Measurements from ENCODE around the gene MYO1A.
"Not testable (repeated sequence)": the region's sequence is repeated elsewhere in the genome, so short reads cannot be mapped to it uniquely, and the experiment has no call there.

The MYO1A gene

DNA sequence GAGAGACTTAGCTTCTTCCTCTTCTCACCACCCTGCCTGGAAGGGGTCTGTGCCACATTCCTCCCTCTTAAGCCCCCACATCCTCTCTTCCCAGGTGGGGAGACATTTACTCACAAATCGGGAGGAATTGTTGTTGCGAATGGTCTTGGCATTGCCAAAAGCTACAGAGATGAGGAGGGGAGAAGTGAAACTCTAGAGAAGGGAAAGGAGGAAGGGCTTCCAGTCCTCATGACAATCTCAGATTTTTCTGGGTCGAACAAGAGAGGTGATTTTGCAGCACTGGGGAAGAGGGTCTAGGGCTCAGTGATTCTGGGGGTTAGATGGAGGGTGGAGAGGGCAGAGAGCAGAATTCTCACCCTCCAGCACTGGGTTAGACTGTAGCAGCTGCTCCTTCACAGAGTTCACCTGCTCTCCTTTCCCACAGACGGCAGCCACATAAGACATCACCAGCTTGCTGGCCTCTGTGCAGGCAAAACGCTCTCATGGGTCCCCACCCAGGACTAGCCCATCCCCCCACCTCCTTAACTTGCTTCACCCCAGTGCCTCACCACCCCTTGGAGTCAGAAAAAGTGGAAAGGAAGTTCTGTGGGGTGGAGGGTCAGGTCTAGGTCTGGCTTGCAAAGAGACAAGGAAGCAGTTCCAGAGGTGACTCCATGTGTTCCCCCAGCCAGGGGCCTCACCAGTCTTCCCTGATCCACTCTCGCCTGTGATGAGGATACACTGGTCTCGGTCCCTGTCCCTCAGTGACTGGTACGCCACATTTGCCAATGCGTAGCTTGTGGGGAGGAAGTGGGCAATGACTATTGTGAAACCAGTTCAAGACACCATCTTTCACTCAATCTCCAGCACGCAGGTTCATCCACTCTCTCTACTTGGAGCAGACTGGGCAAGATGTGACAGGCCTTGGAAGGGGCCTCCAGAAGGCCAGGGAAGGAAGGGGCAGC is 2.7 kb downstream of the MYO1A start:
- DNase-seq (ENCODE audit: low read depth, low spot score), result no peak

DNA sequence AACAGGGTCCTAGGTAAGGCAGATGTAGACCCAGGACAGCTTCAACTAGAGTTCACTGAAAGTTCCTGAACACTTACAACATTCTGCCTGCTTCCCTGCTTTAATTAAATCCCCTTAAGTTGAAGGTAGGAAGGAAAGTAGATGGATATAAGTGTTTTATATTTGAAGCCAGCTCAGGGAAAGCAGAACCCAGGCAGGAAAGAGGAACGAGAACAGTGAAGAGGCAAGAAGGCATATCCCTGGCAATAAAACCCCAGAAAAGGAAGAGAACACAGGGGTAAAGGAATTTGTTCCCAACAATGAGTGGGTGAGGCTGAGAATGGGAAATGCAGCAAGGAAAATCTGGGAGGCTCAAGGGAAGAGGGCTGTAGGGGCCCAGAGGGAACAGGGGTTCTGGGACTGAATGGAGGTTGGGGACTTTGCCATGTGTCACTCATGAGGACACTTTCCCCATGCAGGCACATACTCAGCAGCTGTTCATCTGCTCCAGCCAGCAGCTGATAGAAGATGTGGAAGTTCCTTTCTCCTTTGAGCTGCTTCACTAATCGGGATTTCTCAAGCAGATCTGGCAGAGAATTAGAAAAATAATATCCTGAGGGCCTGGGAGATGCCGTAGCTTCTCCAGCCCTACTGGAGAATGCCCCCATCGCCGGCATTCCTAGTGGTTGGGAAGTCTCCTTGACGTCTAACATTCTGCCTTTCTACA is 3.7 kb downstream of the MYO1A start:
- no peak for DNase-seq (ENCODE audit: low read depth, low spot score)

GRCh38 chr12:57044889-57045288 is 5.0 kb downstream of the MYO1A start:
- no peak for DNase-seq (ENCODE audit: low read depth, low spot score)

- no peak for DNase-seq (ENCODE audit: low read depth, low spot score)
Observed at GRCh38 chr12:57044468-57044867, 5.5 kb downstream of the MYO1A start.

GRCh38 chr12:57042695-57043094 is 7.2 kb downstream of the MYO1A start:
- DNase-seq (ENCODE audit: low read depth, low spot score), result no peak

- DNase-seq (ENCODE audit: low read depth, low spot score), result no peak
Observed at GRCh38 chr12:57040750-57041149, 9.2 kb downstream of the MYO1A start.

- DNase-seq (ENCODE audit: low read depth, low spot score), result no peak
Observed at GRCh38 chr12:57040211-57040610, 9.7 kb downstream of the MYO1A start.

GRCh38 chr12:57039016-57039798 is 10.7 kb downstream of the MYO1A start:
- no peak for DNase-seq (ENCODE audit: low read depth, low spot score)

DNA sequence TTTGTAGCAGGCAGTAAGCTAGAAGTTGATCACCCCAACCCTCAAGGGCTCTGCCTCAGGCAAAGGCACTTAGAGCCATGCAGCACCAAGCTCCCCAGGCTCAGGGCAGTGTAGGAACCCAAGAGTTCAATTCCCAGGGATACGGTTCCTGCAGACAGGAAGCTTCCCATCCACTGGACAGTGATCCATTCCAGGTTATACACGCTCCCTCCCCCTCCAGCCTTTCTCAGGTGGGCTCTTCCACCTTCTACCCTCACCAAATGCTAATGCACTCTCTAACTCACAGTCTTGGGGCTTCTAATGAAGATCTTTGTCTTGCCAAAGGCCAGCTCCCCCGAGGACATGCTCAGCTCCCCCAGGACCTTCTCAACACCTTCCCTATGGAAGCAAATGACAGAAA is 12.7 kb downstream of the MYO1A start:
- no peak for DNase-seq (ENCODE audit: low read depth, low spot score)

DNA sequence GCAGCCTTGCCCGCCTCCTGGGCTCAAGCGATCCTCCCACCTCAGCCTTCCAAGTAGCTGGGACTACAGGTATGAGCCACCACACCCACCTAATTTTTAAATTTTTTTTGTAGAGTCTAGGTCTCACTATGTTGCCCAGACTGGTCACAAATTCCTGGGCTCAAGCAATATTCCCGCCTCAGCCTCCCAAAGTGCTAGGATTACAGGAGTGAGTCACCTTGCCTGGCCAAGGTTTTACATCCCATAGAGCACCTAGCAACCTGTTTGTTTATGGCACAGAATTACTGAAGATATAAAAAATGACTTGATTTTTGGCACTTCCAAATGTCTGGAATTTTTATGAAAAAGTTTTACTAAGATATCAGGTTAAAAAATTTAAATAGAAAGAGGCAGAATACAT is 16.5 kb downstream of the MYO1A start:
- DNase-seq (ENCODE audit: low read depth, low spot score), result no peak

DNA sequence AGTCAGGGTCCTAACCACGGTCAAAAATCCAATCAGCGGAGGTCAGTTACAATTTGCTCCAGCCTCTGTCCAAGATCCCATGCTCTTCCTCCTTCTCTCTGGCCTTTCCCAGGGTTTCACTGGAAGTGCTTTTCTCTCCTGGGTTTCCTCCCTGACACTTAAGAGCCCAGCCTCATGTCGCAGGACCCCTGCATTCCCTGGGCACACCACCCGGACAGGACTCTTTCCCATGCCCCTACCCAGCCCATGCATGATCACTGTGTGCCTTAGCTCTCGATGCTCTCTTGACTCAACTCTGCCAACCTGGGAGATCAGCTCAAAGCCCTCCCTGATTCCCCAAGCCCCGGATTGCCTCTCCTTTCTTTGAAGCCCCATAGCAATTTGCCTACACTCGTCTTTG is 18.1 kb downstream of the MYO1A start:
- DNase-seq (ENCODE audit: low read depth, low spot score), result no peak

GRCh38 chr12:57031138-57031725 is 18.7 kb downstream of the MYO1A start:
- DNase-seq (ENCODE audit: low read depth, low spot score), result no peak

DNA sequence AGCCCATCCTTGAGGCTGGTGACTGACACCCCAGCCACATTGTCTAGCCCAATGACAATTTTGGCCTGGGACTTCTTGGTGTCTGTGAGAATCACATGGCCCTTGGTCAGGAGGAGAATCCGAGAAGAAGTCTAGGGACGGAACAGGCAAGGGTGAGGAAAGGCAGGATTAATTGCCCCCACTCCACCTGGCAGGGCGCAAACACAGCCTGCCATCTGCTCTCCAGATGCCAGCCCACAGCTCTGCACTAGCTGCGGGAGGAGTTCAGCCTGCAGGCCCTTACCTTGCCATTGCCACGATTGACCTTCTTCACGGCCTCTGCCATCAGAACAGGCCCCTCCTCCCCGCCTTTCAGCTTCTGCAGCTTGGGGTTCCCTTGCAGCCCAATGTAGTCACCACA is 20.5 kb downstream of the MYO1A start:
- DNase-seq (ENCODE audit: low read depth, low spot score), result no peak

GRCh38 chr12:57027805-57028153 is 22.1 kb downstream of the MYO1A start:
- DNase-seq (ENCODE audit: low read depth, low spot score), result no peak

DNA sequence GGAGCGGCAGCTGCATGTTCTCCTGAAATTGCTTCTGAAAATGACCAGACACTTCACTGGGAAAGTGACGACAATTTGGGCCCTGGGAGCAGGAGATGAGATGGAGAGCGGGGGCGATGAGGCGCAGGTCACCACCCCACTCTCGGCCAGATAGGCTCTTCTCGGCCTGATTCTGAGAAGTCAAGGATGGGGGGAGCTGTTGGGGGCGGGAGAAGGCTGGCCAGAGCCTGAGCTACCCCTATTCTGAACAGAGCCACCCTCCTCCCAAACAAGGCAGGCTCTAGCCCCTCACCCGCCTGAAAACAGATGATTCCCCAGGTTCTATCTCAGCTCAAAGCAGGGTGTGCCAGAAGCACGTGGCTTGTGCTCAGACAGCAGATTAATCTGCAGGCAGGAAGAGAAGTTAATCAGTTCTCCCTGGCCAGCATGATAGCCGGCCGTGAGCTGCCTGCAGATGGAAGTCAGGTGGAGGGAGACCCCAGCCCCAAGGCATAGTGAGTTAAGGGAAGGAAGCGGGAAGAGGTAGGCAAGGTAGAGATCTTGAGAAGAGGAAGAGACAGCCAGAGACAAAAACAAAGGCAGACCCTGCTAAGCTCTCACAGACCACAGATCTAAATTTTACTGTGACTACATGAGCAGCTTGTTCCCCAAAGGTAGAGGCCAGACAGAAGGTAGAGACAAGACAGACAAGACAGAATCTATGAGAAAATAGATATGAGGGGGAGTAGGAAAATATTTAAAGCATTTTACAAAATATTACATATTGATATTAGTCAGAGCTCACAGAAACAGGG is 22.7 kb downstream of the MYO1A start:
- DNase-seq (ENCODE audit: low read depth, low spot score), result no peak

DNA sequence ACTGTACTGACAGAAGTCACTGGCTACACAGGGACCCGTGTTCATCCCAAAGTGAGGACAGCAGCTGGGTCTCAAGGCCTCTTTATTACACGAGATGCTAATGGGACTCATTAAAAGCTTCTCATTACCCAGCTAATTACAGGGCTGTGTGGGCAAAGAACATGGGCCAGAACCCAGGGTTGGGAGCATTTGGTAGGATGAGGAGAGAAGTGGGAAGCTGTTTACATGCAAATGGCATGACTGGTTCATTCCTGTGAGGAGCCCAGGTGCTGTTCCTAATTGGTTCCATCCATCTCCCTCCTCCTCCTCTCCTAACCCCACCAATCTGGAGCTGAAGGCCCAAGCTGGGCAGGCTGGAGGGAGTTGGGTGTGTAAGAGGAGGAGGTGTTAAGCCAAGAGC is 24.7 kb downstream of the MYO1A start:
- DNase-seq (ENCODE audit: low read depth, low spot score), result no peak

DNA sequence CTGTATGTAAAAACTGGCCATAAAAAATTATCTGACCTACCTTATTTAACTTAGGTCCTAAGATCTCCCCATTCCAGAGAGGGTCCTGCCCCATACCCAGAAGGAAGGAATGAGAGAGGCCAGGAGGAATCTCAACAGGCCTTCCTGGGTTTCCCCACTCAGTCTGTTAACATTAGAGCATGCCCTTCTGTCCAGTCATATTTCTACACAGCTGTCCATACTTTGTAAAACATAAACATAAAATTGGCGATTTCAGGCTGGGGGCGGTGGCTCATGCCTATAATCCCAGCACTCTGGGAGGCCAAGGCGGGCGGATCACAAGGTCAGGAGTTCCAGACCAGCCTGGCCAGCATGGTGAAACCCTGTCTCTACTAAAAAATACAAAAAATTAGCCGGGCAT is 27.6 kb downstream of the MYO1A start:
- not testable (repeated sequence) for DNase-seq (ENCODE audit: low read depth, low spot score)

DNA sequence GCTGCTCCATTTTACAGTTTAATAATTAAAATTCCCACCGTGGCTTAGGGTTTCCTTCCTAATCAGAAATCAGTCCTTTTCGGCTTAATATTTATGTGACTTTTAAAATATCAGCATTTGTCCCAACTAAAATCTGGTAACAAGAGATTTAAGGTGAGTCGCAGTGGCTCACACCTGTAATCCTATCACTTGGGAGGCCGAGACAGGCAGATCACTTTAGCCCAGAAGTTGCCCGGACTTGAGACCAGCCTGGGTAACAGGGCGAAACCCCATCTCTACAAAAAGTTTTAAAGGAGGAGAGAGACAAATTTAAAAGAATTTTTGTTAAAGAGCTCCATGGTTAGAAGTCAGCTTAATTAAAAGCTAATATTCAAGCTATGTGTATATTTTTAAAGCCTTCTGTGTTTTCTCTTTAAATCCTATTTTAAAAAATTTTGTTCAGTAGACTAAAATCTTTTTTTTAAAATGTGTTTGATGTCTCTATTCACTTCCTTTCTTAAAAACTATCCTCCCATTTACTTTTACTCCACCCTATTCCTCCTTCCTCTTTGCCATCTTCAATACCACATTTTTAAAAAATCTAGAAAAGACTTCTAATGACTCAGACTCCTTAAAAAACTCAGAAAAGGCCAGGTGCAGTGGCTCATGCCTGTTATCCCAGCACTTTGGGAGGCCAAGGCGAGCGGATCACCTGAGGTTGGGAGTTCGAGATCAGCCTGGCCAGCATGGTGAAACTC is 29.8 kb downstream of the MYO1A start:
- DNase-seq (ENCODE audit: low read depth, low spot score), result no peak

DNA sequence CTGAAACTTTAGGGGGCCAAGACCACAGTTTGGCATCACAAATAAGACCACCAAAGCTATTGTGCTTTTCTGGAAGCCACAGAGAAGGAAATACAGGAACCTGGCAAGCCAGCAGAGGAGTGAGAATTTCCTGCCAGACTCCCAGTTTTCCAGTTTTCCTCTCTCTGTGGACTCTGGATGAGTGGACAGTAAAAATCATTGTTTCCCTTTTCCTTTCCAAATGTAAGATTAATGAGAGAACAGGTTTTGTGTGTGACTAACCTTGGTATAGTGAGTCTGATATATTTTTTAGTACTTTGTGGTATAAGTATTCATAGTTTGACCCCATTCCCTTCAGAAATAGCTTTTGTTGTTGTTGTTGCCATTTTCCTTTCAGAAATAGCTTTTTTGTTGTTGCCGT is 31.0 kb downstream of the MYO1A start:
- no peak for DNase-seq (ENCODE audit: low read depth, low spot score)

DNA sequence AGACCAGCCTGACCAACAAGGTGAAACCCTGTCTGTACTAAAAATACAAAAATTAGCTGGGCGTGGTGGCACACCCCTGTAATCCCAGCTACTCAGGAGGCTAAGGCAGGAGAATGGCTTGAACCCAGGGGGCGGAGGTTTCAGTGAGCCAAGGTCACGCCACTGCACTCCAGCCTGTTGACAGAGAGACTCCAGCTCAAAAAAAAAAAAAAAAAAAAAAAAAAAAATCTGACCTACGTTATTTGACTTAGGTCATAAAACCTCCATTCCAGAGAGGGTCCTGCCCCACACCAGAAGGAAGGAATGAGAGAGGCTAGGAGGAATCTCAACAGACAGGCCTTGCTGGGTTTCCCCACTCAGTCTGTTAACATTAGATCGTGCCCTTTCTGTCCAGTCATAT is 31.6 kb downstream of the MYO1A start:
- DNase-seq (ENCODE audit: low read depth, low spot score), result not testable (repeated sequence)

Data from activated CD4-positive, CD25-positive, alpha-beta regulatory T cell treated with anti-CD3 and anti-CD28 coated beads, Interleukin-2, amount 50 U/mL, for 16 hours (primary cell).